ENCODE data around the gene PHKG1.
"Not testable (repeated sequence)": the region's sequence is repeated elsewhere in the genome, so short reads cannot be mapped to it uniquely, and the experiment has no call there.

Gene PHKG1

DNA sequence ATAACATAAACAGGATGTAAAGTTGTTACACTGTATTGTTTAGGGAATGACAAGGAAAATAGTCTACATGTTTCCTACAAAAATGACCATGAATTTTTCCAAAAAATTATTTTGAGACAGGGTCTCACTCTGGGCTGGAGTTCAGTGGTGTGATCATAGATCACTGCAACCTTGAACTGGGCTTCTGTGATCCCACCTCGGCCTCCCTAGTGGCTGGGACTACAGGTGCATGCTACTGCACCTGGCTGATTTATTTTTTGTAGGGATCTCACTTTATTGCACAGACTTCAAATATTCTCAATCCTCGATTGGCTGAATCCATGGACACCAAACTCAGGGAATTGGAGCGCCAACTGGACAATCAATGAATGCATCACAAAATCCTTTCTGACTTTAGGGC, 6.9 kb upstream of the PHKG1 start:
- no peak for DNase-seq (ENCODE audit: low read depth, low spot score)
- TF ChIP-seq, protein P1, sequence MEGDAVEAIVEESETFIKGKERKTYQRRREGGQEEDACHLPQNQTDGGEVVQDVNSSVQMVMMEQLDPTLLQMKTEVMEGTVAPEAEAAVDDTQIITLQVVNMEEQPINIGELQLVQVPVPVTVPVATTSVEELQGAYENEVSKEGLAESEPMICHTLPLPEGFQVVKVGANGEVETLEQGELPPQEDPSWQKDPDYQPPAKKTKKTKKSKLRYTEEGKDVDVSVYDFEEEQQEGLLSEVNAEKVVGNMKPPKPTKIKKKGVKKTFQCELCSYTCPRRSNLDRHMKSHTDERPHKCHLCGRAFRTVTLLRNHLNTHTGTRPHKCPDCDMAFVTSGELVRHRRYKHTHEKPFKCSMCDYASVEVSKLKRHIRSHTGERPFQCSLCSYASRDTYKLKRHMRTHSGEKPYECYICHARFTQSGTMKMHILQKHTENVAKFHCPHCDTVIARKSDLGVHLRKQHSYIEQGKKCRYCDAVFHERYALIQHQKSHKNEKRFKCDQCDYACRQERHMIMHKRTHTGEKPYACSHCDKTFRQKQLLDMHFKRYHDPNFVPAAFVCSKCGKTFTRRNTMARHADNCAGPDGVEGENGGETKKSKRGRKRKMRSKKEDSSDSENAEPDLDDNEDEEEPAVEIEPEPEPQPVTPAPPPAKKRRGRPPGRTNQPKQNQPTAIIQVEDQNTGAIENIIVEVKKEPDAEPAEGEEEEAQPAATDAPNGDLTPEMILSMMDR (IDR thresholded peaks at IDR 0.05; ENCODE audit: insufficient read depth, low read length, missing control alignments) = no peak
- no peak overlapping the region for H3K4me3 ChIP-seq (ENCODE audit: low read depth, low read length)
- ChIA-PET POLR2A (no interaction called here), CTCF (interaction anchor here (2.4 kb wide), 1 partner anchor 26 kb away, joined by 10 read pairs; no protein-coding TSS in a partner anchor)

- CTCF ChIA-PET = interaction anchor here (2.4 kb wide), 1 partner anchor 24 kb away, joined by 10 read pairs; no protein-coding TSS in a partner anchor
- POLR2A ChIA-PET; H3K4me3 ChIP-seq (ENCODE audit: low read depth, low read length); DNase-seq (ENCODE audit: low read depth, low spot score): not testable (repeated sequence)
These were observed 5.6 kb upstream of the PHKG1 start for GRCh38 chr7:56098187-56099008.

- no peak overlapping the region for H3K4me3 ChIP-seq (ENCODE audit: low read depth, low read length)
- CTCF ChIA-PET = interaction anchor here (2.4 kb wide), 1 partner anchor 24 kb away, joined by 10 read pairs; no protein-coding TSS in a partner anchor
- TF ChIP-seq, protein P1 (IDR thresholded peaks at IDR 0.05; ENCODE audit: insufficient read depth, low read length, missing control alignments) = no peak
- POLR2A ChIA-PET = no interaction called here
- peak; percentile 21 for DNase-seq (ENCODE audit: low read depth, low spot score)
These were observed 4.9 kb upstream of the PHKG1 start for GRCh38 chr7:56097700-56098099.

- CTCF ChIA-PET = interaction anchor here (0.7 to 3.5 kb wide), 13 partner anchors 9 to 450 kb away, joined by 3 to 21 read pairs (median 5); no protein-coding TSS in a partner anchor
- POLR2A ChIA-PET = interaction anchor here (2.1 kb wide), 1 partner anchor 13 kb away, joined by 4 read pairs; no protein-coding TSS in a partner anchor
- not testable (repeated sequence) for H3K4me3 ChIP-seq (ENCODE audit: low read depth, low read length); DNase-seq (ENCODE audit: low read depth, low spot score)
These were observed 364 bp downstream of the PHKG1 start for GRCh38 chr7:56092388-56092787.

DNA sequence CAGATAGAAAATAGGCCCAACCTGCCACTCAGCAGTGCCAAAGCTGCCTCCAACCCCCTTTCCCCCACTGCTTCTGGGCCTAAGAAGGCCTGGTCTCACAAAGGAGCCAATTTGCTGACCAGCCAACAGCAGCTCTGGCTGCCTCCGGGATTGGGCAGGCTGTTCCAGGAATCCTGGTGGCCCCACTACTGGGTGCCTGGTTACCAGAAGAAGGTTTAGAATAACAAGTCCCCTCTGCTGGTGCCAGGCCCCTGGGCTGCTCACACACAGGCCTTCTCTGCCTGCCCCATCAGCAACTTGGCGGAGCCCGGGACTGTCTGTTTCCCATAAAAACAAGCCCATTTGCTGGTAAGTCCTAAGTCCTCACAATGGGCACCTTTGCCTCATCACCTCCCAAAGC, 1.2 kb downstream of the PHKG1 start:
- no peak for DNase-seq (ENCODE audit: low read depth, low spot score)
- CTCF ChIA-PET = interaction anchor here (1.0 to 3.5 kb wide), 5 partner anchors 14 to 449 kb away, joined by 4 to 21 read pairs (median 5); no protein-coding TSS in a partner anchor
- TF ChIP-seq, protein P1 (IDR thresholded peaks at IDR 0.05; ENCODE audit: insufficient read depth, low read length, missing control alignments) = no peak
- no peak overlapping the region for H3K4me3 ChIP-seq (ENCODE audit: low read depth, low read length)
- POLR2A ChIA-PET = interaction anchor here (1.1 kb wide), 1 partner anchor 14 kb away, joined by 3 read pairs; no protein-coding TSS in a partner anchor

GRCh38 chr7:56087445-56087844, 5.3 kb downstream of the PHKG1 start:
- DNase-seq (ENCODE audit: low read depth, low spot score) = no peak
- no peak overlapping the region for H3K4me3 ChIP-seq (ENCODE audit: low read depth, low read length)
- POLR2A ChIA-PET = no interaction called here
- TF ChIP-seq, protein P1 (IDR thresholded peaks at IDR 0.05; ENCODE audit: insufficient read depth, low read length, missing control alignments) = no peak
- CTCF ChIA-PET = interaction anchor here (2.6 kb wide), 1 partner anchor 13 kb away, joined by 11 read pairs; no protein-coding TSS in a partner anchor

- DNase-seq (ENCODE audit: low read depth, low spot score) = no peak
- POLR2A ChIA-PET = interaction anchor here (0.7 kb wide), 1 partner anchor 35 kb away, joined by 3 read pairs; the partner anchor contains the start of genes CCT6A and PSPH
- no peak overlapping the region for H3K4me3 ChIP-seq (ENCODE audit: low read depth, low read length)
- TF ChIP-seq, protein P1 (IDR thresholded peaks at IDR 0.05; ENCODE audit: insufficient read depth, low read length, missing control alignments) = no peak
- CTCF ChIA-PET = interaction anchor here (2.6 kb wide), 1 partner anchor 12 kb away, joined by 11 read pairs; no protein-coding TSS in a partner anchor
These were observed 6.0 kb downstream of the PHKG1 start for GRCh38 chr7:56086761-56087160.
